ENCODE data around the gene ABCC9.

DNA sequence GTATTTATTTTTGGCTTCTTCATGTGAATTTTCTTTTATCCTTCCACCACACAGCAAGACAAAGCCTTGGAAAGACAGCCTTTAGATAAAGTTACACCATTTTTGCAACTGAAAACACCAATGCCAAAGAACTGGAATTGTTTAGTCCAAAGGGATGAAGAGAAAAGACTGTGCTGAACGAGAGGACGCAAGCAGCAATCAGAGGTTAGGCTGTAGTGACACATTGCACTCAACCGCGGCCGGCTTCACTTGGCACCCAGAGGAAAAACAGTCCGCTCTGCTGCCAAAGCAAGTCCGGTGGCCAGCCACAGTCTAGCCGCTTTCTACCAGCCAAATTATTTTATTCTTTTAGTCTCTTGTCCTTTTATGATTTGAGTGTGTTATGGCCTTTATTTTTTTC is 117.6 kb downstream of the ABCC9 start:
- TF ChIP-seq CTCF (IDR thresholded peaks at IDR 0.05) (no peak), POLR2AphosphoS5 (IDR thresholded peaks at IDR 0.05; ENCODE audit: insufficient read depth in 1 of 2, low read depth in 1 of 2) (peak in 1 of 2 donors; percentile 26)
